Cardiac muscle cell (in vitro differentiated cells and primary cell): ENCODE data around the gene EML4. TPM values are rescaled to one million over a fixed set of nuclear protein-coding genes. Genes with fewer than 3 reads are reported as not detected.
A peak's percentile ranks its signal among the peaks of the same experiment; 100 is the strongest.

Experiments used
- DNase-seq, 2 donors: peaks; one replicate each; pipeline versions ENCODE4 v3.0.0 to v3.0.0-alpha.2; 2010 to 2017; ENCODE audit warnings: low read depth in 1 of 2, low spot score in 1 of 2
- H3K27ac ChIP-seq: fragments of 200-600 bp; sonication (generic); 2 replicates; pipeline ENCODE4 v1.5.1; 2016
- H3K27me3 ChIP-seq: fragments of 200-600 bp; sonication (generic); 2 replicates; pipeline ENCODE4 v1.6.0; 2016; ENCODE audit warnings: control low read depth
- H3K36me3 ChIP-seq: fragments of 200-600 bp; sonication (generic); 2 replicates; pipeline ENCODE4 v1.5.1; 2016; ENCODE audit warnings: control low read depth
- H3K4me1 ChIP-seq: fragments of 200-600 bp; sonication (generic); 2 replicates; pipeline ENCODE4 v1.8.1; 2017; ENCODE audit warnings: low read depth, mild to moderate bottlenecking, mixed run types
- H3K4me3 ChIP-seq: fragments of 200-600 bp; sonication (generic); 2 replicates; pipeline ENCODE4 v1.5.1; 2016; ENCODE audit warnings: mild to moderate bottlenecking
- H3K9me3 ChIP-seq: fragments of 200-600 bp; sonication (generic); 2 replicates; pipeline ENCODE4 v1.5.1; 2017; ENCODE audit warnings: low read depth, mild to moderate bottlenecking, control low read depth
- polyA plus RNA-seq: library from polyadenylated mRNA; unstranded; fragments of >200 nt; fragmentation: Nextera tagmentation; extraction: Ambion mirVana; gene quantifications from 2 replicates; pipeline ENCODE4 v1.2.1, GENCODE V29; 2016
- total RNA-seq: library from RNA; depleted of rRNA; stranded (reverse); fragments of >200 nt; gene quantifications from 2 replicates; pipeline ENCODE4 v1.2.3, GENCODE V29; 2016
- TF ChIP-seq, protein P1 (sequence below): IDR thresholded peaks from 2 replicates; pipeline ENCODE4 v1.5.1; 2012; ENCODE audit warnings: low read depth, mild to moderate bottlenecking, low read length

The EML4 gene
- total and polyA plus RNA-seq, 2 experiments from 2014 or later: 46.6 to 56.2 TPM

- Histone ChIP-seq H3K4me1 (peaks cover 20% of the 10 kb centered on the region), H3K4me3 (no peak overlapping the region), H3K27ac (no peak overlapping the region), H3K36me3 (no peaks in the 10 kb centered on the region), H3K9me3 (no peaks in the 10 kb centered on the region), H3K27me3 (no peaks in the 10 kb centered on the region)
- TF ChIP-seq, protein P1, sequence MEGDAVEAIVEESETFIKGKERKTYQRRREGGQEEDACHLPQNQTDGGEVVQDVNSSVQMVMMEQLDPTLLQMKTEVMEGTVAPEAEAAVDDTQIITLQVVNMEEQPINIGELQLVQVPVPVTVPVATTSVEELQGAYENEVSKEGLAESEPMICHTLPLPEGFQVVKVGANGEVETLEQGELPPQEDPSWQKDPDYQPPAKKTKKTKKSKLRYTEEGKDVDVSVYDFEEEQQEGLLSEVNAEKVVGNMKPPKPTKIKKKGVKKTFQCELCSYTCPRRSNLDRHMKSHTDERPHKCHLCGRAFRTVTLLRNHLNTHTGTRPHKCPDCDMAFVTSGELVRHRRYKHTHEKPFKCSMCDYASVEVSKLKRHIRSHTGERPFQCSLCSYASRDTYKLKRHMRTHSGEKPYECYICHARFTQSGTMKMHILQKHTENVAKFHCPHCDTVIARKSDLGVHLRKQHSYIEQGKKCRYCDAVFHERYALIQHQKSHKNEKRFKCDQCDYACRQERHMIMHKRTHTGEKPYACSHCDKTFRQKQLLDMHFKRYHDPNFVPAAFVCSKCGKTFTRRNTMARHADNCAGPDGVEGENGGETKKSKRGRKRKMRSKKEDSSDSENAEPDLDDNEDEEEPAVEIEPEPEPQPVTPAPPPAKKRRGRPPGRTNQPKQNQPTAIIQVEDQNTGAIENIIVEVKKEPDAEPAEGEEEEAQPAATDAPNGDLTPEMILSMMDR: peak; percentile 20
- DNase-seq: peak in 1 of 2 donors; percentile 65
Observed at GRCh38 chr2:42238644-42239288, 69.6 kb downstream of the EML4 start.

DNA sequence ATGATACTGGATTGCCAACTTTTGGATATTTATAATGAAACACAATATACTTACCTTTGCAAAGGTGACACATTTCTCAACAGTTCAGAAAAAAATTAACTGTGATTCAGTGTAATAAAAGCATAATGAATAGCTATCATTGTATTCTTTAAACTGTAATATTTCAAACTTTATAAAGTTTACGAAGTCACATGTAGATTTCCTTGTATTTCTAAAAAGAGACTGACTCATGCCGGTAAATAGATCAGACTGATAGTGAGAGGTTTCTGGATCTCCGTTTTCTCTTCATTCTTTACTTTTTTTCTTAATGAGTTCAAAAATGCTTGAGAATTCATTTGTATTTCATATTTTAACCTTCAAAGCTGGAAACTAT lies 70.1 kb downstream of the EML4 start:
- Histone ChIP-seq H3K4me1 (peaks cover 15% of the 10 kb centered on the region), H3K27ac (no peak overlapping the region), H3K36me3 (no peaks in the 10 kb centered on the region), H3K4me3 (no peak overlapping the region), H3K27me3 (no peaks in the 10 kb centered on the region), H3K9me3 (no peaks in the 10 kb centered on the region)
- DNase-seq: no peak
- TF ChIP-seq, protein P1: no peak

GRCh38 chr2:42239811-42240210 lies 70.7 kb downstream of the EML4 start:
- no peaks in the 10 kb centered on the region for H3K9me3 ChIP-seq
- H3K36me3 ChIP-seq: no peaks in the 10 kb centered on the region
- no peaks in the 10 kb centered on the region for H3K27me3 ChIP-seq
- TF ChIP-seq, protein P1: no peak
- H3K4me1 ChIP-seq: peaks cover 11% of the 10 kb centered on the region
- DNase-seq: no peak
- no peak overlapping the region for H3K4me3 ChIP-seq
- no peak overlapping the region for H3K27ac ChIP-seq

DNA sequence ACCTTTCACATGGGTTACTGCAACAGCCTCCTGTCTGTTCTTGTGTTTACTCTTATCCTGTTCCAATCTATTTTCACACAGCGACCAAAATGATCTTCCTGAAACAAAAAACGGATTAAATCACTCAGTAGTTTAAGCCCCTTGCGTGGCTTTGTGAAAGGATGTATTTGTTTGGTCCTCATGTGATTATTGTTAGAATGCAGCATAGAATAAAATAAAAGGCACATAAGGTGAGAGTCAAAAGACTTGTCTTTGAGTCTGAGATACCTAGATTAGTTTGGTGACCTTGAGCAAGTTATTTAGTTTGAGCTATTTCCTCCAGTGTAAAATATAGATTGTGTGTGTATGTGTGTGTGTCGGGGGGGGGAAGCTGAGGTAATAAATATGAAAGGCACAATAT lies 72.4 kb downstream of the EML4 start:
- DNase-seq: no peak
- Histone ChIP-seq H3K4me1 (peaks cover 11% of the 10 kb centered on the region), H3K27ac (peak overlapping the region; percentile 13), H3K27me3 (no peaks in the 10 kb centered on the region), H3K9me3 (no peaks in the 10 kb centered on the region), H3K4me3 (no peak overlapping the region), H3K36me3 (no peaks in the 10 kb centered on the region)
- TF ChIP-seq, protein P1: no peak

DNA sequence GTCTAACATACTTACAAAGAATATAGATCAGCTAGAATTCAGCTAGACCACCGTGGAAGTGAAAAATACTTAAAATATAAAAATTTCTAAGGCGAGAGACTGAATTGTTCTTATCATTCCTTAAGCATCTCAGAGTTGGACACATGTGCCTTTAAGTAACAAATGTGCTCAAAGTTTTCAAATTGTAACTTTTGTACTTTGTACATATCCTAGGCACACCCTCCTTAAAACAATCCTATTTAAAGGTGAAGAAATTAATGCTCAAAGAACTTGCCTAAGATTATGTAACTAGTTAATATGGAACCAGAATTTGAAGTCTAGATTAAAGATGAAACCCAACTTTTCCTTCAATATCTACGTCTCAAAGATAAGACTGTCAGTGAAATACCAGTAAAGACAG lies 74.1 kb downstream of the EML4 start:
- no peak overlapping the region for H3K27ac ChIP-seq
- DNase-seq: no peak
- no peaks in the 10 kb centered on the region for H3K27me3 ChIP-seq
- H3K4me3 ChIP-seq: no peak overlapping the region
- H3K36me3 ChIP-seq: no peaks in the 10 kb centered on the region
- TF ChIP-seq, protein P1: no peak
- peaks cover 14% of the 10 kb centered on the region for H3K4me1 ChIP-seq
- no peaks in the 10 kb centered on the region for H3K9me3 ChIP-seq
